ENCODE measurements around the gene PLCXD1.
"Not testable (repeated sequence)": the region's sequence is repeated elsewhere in the genome, so short reads cannot be mapped to it uniquely, and the experiment has no call there.

Gene PLCXD1, protein sequence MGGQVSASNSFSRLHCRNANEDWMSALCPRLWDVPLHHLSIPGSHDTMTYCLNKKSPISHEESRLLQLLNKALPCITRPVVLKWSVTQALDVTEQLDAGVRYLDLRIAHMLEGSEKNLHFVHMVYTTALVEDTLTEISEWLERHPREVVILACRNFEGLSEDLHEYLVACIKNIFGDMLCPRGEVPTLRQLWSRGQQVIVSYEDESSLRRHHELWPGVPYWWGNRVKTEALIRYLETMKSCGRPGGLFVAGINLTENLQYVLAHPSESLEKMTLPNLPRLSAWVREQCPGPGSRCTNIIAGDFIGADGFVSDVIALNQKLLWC

DNA sequence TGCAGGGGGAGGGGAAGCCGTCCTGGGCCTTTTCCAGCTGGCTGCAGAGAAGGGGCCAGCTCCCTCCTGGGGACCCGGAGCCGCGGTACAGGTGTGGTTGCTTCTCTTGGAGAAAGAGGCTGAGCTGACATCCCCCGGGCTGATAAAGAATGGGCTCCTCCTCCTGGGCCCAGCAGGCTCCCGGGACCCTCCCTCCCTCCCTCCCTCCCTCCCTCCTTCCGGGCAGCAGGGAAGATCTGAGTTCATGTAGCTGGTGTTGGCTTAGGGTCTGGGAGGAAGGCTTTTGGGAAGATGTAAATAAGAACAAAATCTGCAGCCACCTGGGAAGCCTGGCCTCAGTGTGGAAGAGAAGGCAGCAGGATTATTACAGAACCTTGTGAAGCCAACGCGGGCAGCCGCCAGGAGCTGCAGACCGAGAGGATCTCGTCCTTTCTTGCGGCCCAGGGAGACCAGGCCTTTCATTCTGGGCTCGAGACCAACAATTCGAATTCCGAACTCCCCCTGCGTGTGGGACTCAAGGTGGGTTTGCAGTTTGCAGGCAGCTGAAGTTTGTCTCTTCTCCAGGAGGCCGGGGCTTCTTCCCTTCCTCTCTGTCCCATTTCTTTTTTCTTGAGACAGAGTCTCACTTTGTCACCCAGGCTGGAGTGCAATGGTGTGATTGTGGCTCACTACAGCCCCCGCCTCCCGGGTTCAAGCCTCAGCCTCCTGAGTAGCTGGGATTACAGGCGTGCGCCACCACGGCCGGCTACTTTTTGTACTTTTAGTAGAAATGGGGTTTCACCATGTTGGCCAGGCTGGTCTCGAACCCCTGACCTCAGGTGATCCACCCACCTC, at the start of gene PLCXD1:
TSS of gene PLCXD1 (plus strand) at position 216 of the 834 bp plus-strand sequence. CDS start 2,807 bp downstream, outside the sequence.
- ChIA-PET CTCF (no interaction called here), POLR2A (no interaction called here)
- no peak for DNase-seq (ENCODE audit: extremely low spot score)
- no peak for TF ChIP-seq FOXK2 (IDR thresholded peaks at IDR 0.05)
- TF ChIP-seq TARDBP (IDR thresholded peaks at IDR 0.05), result no peak
- TF ChIP-seq FOXM1 (IDR thresholded peaks at IDR 0.05; ENCODE audit: borderline replicate concordance), result no peak
- no peak for TF ChIP-seq HDGF (IDR thresholded peaks at IDR 0.05; ENCODE audit: borderline replicate concordance)
- no peak for TF ChIP-seq SUZ12 (IDR thresholded peaks at IDR 0.05)
- TF ChIP-seq LEF1 (IDR thresholded peaks at IDR 0.05; ENCODE audit: borderline replicate concordance), result no peak
- TF ChIP-seq, protein P1, sequence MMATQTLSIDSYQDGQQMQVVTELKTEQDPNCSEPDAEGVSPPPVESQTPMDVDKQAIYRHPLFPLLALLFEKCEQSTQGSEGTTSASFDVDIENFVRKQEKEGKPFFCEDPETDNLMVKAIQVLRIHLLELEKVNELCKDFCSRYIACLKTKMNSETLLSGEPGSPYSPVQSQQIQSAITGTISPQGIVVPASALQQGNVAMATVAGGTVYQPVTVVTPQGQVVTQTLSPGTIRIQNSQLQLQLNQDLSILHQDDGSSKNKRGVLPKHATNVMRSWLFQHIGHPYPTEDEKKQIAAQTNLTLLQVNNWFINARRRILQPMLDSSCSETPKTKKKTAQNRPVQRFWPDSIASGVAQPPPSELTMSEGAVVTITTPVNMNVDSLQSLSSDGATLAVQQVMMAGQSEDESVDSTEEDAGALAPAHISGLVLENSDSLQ (IDR thresholded peaks at IDR 0.05), result no peak
- TF ChIP-seq FOXA1 (IDR thresholded peaks at IDR 0.05), result no peak
- TF ChIP-seq ELF4 (IDR thresholded peaks at IDR 0.05), result no peak
- no peak for TF ChIP-seq ARNT (IDR thresholded peaks at IDR 0.05)

DNA sequence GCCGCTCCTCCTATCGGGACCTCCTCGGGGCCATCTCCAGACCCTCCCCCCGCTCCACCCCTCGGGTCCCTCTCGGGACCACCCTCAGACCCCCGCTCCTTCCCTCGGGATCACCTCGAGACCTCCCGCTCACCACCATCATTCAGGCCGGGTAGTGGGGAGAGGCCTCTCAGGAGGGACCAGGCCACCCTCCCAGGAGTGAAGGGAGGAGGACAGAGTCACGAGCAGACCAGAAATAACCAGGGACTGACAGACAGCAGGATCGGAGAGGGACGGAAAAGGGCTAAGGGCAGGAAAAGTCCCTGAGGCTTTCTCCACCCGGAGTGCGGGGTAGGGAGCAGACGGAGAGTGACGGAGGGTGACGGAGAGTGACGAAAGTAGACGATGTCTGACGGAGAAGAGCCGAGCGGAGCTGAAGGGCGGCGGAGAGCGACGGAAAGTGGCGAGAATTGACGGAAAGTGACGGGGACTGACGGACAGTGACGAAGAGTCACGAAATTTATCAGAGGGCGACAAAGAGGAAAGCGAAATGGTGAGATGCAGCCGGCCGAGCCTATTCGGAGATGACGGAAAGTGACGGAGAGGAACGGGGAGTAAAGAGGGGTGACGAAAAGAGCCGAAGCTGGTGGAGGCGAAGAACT, 49.4 kb upstream of the PLCXD1 start:
- CTCF ChIA-PET, POLR2A ChIA-PET: not testable (repeated sequence)

DNA sequence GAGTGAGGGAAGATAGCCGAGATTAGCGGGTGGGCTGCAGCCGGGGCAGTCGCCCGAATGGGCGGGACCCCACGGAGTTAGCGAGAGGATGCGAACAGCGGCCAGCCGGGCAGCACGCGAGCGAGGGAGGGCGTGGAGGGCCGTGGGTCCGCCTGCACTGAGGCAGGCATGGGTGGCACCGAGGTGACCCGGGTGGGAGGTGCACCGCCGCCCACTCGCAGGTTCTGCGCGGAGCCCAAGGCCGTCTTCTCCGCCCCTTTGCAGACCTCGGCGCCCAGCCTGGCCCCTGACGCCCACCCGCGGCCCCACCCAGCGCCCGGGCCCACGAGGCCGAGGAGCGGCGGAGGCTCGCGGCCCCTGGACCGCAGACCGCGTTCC, 48.9 kb upstream of the PLCXD1 start:
- DNase-seq (ENCODE audit: extremely low spot score); CTCF ChIA-PET; POLR2A ChIA-PET: not testable (repeated sequence)

More for the DNA sequence above, 49.4 kb upstream of the PLCXD1 start:
- not testable (repeated sequence) for DNase-seq (ENCODE audit: extremely low spot score)

DNA sequence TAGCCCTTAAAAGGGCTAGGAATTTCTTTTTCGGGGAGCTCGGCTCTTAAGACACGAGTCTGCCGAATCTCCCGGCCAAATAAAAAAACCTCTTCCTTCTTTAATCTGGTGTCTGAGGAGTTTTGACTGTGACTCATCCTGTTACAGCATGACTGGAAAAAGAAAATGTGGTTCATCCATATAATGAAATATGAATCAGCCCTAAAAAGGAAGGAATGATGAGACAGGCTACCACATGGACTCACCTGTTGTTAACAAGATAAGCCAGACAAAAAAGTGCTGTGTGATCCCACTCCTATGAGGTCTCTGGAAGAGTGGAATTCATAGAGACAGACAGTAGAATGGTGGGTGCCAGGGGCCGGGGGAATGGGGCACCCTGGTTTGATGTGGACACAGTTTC, 45.0 kb upstream of the PLCXD1 start:
- CTCF ChIA-PET; DNase-seq (ENCODE audit: extremely low spot score); POLR2A ChIA-PET: not testable (repeated sequence)

DNA sequence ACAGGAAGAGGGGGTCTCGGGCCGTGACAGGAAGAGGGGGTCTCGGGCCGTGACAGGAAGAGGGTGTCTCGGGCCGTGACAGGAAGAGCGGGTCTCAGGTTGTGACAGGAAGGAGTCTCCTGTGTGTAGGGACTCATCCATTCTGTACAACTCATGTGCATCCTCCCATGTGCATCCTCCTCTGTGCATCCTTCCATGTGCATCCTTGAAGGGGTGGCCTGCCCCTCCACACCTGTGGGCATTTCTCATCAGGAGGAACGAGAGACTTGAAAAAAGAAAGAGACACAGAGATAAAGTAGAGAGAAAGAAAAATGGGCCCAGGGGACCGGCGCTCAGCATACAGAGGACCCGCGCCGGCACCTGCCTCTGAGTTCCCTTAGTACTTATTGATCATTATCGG, 30.2 kb upstream of the PLCXD1 start:
- ChIA-PET POLR2A (no interaction called here), CTCF (no interaction called here)
- DNase-seq (ENCODE audit: extremely low spot score), result no peak
- TF ChIP-seq HDGF (IDR thresholded peaks at IDR 0.05; ENCODE audit: borderline replicate concordance), result no peak
- no peak for TF ChIP-seq FOXA1 (IDR thresholded peaks at IDR 0.05)
- TF ChIP-seq ARNT (IDR thresholded peaks at IDR 0.05), result no peak
- no peak for TF ChIP-seq SP1 (IDR thresholded peaks at IDR 0.05)
- no peak for TF ChIP-seq NFRKB (IDR thresholded peaks at IDR 0.05)
- no peak for TF ChIP-seq FOXM1 (IDR thresholded peaks at IDR 0.05; ENCODE audit: borderline replicate concordance)
- TF ChIP-seq BHLHE40 (IDR thresholded peaks at IDR 0.05; ENCODE audit: borderline replicate concordance), result no peak
- TF ChIP-seq TARDBP (IDR thresholded peaks at IDR 0.05), result no peak
- no peak for TF ChIP-seq ELF4 (IDR thresholded peaks at IDR 0.05)
- TF ChIP-seq, protein P1 (IDR thresholded peaks at IDR 0.05), result no peak
- no peak for TF ChIP-seq LEF1 (IDR thresholded peaks at IDR 0.05; ENCODE audit: borderline replicate concordance)
- TF ChIP-seq ZNF384 (IDR thresholded peaks at IDR 0.05), result no peak
- no peak for TF ChIP-seq SUZ12 (IDR thresholded peaks at IDR 0.05)
- TF ChIP-seq FOXK2 (IDR thresholded peaks at IDR 0.05), result no peak
- no peak for TF ChIP-seq CTBP1 (IDR thresholded peaks at IDR 0.05; ENCODE audit: borderline replicate concordance)
- TF ChIP-seq L3MBTL2 (conservative IDR thresholded peaks at IDR 0.05), result no peak

DNA sequence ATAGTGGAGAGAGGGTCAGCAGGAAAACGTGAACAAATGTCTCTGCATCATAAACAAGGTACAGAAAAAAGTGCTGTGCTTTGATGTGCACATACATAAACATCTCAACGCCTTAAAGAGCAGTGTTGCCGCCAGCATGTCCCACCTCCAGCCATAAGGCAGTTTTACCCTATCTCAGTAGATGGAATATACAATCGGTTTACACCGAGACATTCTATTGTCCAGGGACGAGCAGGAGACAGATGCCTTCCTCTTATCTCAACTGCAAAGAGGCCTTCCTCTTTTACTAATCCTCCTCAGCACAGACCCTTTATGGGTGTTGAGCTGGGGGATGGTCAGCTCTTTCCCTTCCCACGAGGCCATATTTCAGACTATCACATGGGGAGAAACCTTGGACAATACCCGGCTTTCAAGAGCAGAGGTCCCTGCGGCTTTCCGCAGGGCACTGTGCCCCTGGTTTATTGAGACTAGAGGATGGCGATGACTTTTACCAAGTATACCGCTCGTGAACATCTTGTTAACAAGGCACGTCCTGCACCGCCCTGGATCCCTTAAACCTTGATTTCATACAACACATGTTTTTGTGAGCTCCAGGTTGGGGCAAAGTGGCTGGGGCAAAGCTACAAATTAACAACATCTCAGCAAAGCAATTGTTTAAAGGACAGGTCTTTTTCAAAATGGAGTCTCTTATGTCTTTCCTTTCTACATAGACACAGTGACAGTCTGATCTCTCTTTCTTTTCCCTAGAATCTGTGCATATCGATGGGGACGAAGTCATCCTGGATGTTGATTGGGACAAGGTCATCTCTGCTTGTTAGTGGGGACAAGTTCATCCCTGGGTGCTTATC, 29.6 kb upstream of the PLCXD1 start:
- DNase-seq (ENCODE audit: extremely low spot score); CTCF ChIA-PET; POLR2A ChIA-PET: not testable (repeated sequence)

DNA sequence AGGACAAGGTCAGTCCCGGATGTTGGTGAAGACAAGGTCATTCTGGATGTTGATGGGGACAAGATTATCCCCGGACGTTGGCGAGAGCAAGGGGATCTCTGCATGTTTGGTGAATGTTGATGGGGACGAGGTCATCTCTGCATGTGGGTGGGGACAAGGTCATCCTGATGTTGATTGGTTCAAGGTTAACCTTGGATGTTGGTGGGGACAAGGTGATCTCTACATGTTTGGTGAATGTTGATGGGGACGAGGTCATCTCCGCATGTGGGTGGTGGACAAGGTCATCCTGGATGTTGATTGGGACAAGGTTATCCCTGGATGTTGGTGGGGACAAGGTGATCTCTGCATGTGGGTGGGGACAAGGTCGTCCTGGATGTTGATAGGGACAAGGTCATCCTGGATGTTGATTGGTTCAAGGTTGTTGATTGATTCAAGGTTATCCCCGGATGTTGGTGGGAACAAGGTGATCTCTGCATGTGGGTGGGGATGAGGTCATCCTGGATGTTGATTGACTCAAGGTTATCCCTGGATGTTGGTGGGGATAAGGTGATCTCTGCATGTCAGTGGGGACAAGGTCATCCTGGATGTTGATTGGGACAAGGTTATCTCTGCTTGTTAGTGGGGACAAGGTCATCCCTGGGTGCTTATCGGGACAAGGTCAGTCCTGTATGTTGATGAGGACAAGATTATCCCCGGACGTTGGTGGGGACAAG, 28.8 kb upstream of the PLCXD1 start:
- ChIA-PET POLR2A (no interaction called here), CTCF (no interaction called here)
- DNase-seq (ENCODE audit: extremely low spot score), result no peak
- TF ChIP-seq CTBP1 (IDR thresholded peaks at IDR 0.05; ENCODE audit: borderline replicate concordance) (no peak), L3MBTL2 (conservative IDR thresholded peaks at IDR 0.05) (no peak), BHLHE40 (IDR thresholded peaks at IDR 0.05; ENCODE audit: borderline replicate concordance) (no peak), FOXA1 (IDR thresholded peaks at IDR 0.05) (no peak)
